Activated CD4-positive, alpha-beta T cell treated with anti-CD3 and anti-CD28 coated beads for 48 hours (primary cell): Measurements from ENCODE around the gene C22orf42.
A peak's percentile ranks its signal among the peaks of the same experiment; 100 is the strongest.
"Not testable (repeated sequence)": the region's sequence is repeated elsewhere in the genome, so short reads cannot be mapped to it uniquely, and the experiment has no call there.

Source experiments
- DNase-seq: peaks from one replicate; pipeline ENCODE4 v3.0.0-alpha.2; 2020

C22orf42 gene

GRCh38 chr22:32183625-32184024 lies 24.5 kb upstream of the C22orf42 start:
- DNase-seq = no peak

- no peak for DNase-seq
These were observed 21.9 kb upstream of the C22orf42 start for GRCh38 chr22:32181043-32181442.

GRCh38 chr22:32177221-32177765 lies 18.2 kb upstream of the C22orf42 start:
- no peak for DNase-seq

DNA sequence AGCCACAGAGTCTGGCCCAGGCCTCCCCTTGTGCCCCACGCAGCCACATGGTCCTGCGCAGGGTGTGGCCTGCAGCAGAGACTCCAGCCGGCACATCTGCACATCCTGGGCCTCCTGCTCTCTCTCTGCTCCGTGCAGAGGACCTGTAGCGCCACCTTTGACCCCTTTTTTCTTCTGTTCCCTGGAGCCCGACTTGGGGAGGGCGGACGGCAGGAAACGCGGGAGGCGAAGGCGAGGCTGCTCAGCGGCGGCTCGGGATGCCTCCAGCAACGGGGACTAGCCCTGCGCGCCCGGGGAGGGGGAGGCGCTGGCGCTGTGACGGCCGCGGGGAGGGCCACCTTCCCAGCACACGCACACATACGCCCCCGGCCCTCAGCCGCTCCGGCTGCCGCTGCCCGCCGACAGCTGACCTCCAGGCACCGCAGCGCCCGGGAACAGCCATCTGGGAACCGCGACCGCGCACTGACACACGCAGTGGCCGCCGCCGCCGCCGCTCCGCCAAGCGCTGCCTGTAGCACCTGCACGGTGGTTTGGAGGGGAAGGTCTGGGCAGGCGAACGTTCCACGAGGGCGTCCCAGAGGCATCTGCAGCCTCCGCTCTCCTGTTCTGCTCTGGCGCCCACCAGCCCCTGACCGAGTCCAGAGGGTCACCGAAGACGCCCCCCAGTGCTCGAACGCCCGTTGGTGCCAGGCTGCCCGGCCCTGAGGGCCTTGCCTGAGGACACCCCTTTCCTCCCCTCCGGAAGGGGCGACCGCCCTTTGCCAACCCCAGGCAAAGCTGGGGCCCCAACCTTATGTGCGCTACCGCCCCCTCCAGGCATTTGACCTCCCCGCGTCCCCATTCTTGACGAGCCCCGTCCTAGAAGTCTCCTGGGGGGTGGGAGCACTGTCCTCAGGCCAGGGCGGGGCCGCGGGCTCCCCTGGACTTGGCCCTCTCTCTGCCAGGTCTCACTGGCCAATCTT lies 16.9 kb upstream of the C22orf42 start:
- peak; percentile 12 for DNase-seq

DNA sequence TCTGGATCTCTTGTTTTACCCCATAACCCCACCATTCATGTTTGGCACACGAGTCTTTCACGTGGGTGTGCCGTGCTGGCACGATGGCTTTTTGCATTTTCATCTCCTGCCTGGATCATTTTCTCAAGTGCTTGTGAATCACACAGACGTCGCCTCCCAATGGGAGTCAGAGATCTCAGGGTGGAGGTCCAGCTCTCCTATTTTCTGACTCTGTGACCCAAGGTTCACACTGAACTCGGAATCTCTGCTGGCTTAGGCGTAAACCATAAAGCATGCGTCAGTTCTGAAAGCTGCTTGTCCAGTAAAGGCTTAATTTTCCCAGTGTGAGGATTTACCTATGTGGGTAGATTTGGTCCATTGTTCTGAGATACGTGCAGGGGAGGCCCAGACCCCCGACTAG lies 16.0 kb upstream of the C22orf42 start:
- no peak for DNase-seq

DNA sequence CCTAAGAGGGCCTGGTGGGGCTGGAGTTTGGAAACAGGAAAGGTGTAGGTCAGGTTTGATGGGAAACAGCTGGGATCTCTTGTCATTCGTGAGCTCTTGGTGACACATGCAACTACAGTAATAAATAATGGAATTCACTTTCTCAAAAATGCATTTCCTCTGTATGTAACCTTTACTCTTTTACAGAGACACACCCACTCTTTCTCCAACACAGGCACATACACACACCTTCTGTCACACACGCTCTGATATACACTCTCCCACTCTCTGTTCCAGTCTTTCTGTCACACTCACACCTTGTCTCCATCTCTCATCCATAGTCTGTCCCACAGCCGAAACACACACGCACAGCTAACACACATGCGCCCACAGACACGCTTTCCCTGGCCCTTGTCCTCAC lies 6.6 kb upstream of the C22orf42 start:
- DNase-seq = no peak

- no peak for DNase-seq
These were observed 5.2 kb upstream of the C22orf42 start for GRCh38 chr22:32164075-32164860.

DNA sequence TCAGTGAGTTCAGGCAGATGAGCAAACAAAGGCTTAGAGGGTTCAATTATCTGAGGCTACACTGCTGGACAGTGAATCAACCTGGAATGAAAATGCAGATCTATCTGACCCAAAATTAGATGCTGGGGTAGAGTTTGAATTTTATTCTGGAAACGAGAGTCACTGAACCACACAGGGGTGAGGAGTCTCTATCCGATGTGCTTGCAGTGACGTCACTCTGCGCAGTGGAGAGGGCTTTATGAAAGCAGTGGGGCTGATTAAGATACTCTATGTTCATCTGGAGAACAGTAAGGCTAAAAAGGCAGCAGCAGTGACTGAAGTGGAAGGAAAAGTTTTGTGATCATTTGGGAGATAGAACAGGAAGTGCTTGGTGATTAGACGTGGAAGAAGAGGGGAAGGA lies 1.3 kb upstream of the C22orf42 start:
- DNase-seq = not testable (repeated sequence)

DNA sequence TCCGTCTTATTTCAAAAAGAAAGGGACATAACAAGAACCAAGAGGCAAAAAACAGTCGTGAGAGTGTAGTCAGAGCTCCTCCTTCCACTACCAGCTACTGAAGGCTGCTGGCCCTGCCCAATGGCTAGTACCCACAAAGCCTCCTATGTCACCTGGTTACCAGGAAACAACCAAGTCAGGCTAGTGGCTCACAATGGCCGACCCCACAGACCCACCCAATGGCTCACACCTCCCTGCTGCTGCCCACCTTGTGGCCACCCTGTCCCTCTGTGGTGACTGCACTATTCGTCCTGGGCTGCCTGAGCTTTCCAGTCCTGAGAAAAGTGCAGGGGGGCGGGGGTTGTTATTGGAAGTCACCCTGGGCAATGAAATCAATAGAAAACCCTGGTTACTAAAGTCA lies 1.5 kb downstream of the C22orf42 start:
- not testable (repeated sequence) for DNase-seq

DNA sequence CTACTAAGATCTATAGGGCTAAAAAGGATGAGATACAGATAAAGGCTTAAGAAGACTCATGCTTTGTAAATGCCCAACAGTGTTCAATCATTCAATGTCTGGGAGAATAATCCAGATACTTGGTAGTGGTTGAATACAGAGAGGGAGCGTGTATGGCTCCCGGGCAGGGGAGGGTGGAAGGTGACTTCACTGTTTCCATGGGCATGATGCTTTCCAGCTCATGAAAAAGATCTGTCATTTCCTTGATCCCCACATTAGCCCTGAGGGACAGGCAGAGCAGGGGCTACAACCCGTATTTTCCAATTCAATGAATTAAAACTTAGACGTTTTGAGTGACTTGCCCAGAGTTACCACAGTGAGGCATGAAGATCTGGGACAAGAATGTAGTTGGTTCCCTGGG lies 4.4 kb downstream of the C22orf42 start:
- not testable (repeated sequence) for DNase-seq

- DNase-seq = not testable (repeated sequence)
These were observed 7.5 kb downstream of the C22orf42 start for GRCh38 chr22:32151641-32152040.

DNA sequence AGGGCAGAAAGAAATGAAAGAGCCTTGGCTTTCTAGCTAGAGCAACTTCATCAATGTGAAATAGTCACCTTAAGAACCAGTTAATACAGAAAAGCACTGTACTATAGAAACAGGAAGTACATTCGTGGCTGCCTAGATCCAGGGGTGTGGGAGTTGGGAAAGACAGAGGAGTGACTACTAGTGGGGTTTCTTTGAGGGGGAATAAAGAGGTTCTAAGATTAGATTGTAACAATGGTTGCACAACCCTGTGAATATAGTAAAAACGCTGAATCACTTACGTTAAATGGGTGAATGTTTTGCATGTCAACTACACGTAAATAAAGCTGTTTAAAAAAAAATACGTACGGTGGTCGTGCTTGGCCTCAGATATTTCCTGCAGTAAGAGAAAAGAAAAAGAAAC lies 8.5 kb downstream of the C22orf42 start:
- DNase-seq = not testable (repeated sequence)

DNA sequence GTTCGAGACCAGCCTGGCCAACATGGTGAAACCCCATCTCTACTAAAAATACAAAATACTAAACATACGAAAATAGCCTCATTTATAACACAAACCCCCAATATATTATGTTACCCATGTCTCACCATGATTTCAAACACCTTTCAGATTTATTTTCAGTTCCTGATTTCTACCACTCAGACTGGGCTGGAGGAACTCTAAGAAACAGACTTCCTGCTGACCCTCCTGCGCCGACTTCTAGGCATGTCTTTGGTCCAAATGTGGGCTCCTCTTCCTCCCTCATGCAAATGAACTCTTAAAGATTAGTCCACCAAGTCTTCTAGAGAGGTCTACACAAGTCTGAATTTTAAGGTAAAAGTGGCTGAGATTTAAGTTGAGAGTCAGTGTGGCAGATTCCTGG lies 10.7 kb downstream of the C22orf42 start:
- not testable (repeated sequence) for DNase-seq

GRCh38 chr22:32147128-32147527 lies 12.0 kb downstream of the C22orf42 start:
- not testable (repeated sequence) for DNase-seq

DNA sequence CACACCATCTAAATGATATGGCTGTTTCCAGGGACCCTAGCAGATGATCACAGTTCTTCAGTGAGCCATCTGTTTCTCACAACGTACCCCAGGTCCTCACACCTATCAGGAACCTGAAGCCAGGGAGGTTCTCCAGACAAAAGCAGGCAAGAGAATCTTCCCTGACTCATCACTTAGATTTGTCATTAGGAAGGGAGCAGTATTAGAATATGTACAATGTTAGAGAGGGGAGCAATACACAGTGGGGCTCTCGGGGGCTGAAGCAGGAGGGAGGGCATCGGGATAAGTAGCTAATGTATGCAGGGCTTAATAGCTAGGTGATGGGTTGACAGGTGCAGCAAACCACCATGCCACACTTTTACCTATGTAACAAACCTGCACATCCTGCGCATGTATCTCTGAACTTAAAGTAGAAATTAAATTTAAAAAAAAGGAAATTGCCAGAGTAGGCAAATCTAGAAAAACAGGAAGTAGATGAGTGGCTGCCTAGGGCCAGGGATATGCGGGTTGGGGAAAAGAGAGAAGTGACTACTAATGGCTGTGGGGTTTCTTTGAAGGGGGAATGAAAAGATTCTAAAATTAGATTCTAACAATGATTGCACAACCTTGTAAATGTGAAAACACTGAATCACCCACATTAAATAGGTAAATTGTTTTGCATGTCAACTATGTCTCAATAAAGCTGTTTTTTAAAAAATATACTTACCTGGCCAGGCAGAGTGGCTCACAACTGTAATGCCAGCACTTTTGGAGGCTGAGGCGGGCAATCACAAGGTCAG lies 14.4 kb downstream of the C22orf42 start:
- no peak for DNase-seq

- DNase-seq = peak; percentile 31
These were observed 16.5 kb downstream of the C22orf42 start for GRCh38 chr22:32142600-32142999.

DNA sequence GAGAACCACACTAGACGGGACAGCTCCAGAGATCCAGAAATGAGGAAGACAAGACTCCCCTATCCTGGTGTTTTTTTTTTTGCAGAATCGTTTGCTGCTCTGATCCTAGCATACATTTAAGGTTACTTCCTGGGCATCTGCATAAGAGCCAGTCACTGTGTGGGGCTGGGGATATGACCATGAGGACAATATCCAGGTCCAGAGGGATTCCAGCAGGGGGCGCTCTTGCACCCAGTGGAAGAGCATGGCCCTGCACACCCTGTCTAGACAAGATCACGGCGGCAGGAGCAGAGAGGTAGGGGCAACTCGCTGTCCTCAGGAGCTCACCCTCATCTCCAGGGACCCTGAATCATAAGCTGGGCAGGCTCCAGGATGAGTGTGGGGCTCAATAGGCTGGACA lies 18.4 kb downstream of the C22orf42 start:
- not testable (repeated sequence) for DNase-seq

DNA sequence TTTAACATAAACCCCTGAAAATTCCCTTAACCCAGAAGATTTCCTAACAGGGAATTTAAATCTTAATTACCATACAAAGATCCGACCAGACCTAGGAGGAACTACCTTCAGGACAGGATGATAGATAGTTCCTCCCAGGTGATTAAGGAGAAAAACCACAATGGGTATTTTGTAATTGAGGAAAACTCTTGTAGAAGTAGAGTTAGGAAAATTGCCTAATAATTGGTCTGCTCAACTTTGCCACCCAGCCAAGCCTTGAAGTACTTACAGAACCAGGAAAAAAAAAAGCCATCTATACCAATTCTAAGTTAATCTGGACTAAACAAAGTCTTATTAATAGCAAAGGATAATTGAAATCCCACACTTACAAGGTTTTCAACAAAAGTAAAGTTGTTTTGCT lies 20.5 kb downstream of the C22orf42 start:
- DNase-seq = not testable (repeated sequence)

GRCh38 chr22:32137731-32138324 lies 21.3 kb downstream of the C22orf42 start:
- peak; percentile 68 for DNase-seq

- DNase-seq = not testable (repeated sequence)
These were observed 22.2 kb downstream of the C22orf42 start for GRCh38 chr22:32136881-32137280.

- not testable (repeated sequence) for DNase-seq
These were observed 23.1 kb downstream of the C22orf42 start for GRCh38 chr22:32135958-32136357.

DNA sequence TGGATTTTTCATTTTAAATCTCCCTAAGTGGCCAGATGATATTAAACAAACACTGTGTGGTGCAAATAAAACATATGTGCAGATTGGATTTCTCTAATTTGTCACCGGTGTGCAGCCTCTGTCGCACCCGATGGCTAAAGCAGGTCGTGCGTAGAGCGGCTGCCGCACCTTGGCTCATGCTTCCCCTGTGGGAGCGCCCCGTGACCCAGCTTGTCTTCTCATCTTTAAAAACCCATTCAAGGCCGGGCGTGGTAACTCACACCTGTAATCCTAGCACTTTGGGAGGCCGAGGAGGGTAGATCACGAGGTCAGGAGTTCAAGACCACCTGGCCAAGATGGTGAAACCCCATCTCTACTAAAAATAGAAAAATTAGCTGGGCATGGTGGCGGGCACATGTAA lies 24.3 kb downstream of the C22orf42 start:
- not testable (repeated sequence) for DNase-seq
